ENCODE data around the gene PCMT1.
"Not testable (repeated sequence)": the region's sequence is repeated elsewhere in the genome, so short reads cannot be mapped to it uniquely, and the experiment has no call there.

The PCMT1 gene

GRCh38 chr6:149751239-149751638 lies 1.7 kb downstream of the PCMT1 start:
- DNase-seq = no peak

GRCh38 chr6:149751920-149752319 lies 2.4 kb downstream of the PCMT1 start:
- not testable (repeated sequence) for DNase-seq

- DNase-seq = no peak
Observed at GRCh38 chr6:149752600-149753373, 3.2 kb downstream of the PCMT1 start.

- not testable (repeated sequence) for DNase-seq
Observed at GRCh38 chr6:149753374-149753637, 3.8 kb downstream of the PCMT1 start.

GRCh38 chr6:149754548-149754947 lies 5.0 kb downstream of the PCMT1 start:
- peak; percentile 71 for DNase-seq

GRCh38 chr6:149755300-149756260 lies 6.0 kb downstream of the PCMT1 start:
- peak; percentile 7 for DNase-seq

- no peak for DNase-seq
Observed at GRCh38 chr6:149756261-149756636, 6.7 kb downstream of the PCMT1 start.

- no peak for DNase-seq
Observed at GRCh38 chr6:149761438-149761837, 11.9 kb downstream of the PCMT1 start.

- DNase-seq = no peak
Observed at GRCh38 chr6:149763866-149764265, 14.3 kb downstream of the PCMT1 start.

- no peak for DNase-seq
Observed at GRCh38 chr6:149766156-149766769, 16.7 kb downstream of the PCMT1 start.

- DNase-seq = no peak
Observed at GRCh38 chr6:149769676-149770075, 20.1 kb downstream of the PCMT1 start.

- no peak for DNase-seq
Observed at GRCh38 chr6:149771185-149771584, 21.6 kb downstream of the PCMT1 start.

- DNase-seq = no peak
Observed at GRCh38 chr6:149771925-149772324, 22.4 kb downstream of the PCMT1 start.

GRCh38 chr6:149777624-149778023 lies 28.1 kb downstream of the PCMT1 start:
- DNase-seq = no peak

GRCh38 chr6:149779644-149779963 lies 30.1 kb downstream of the PCMT1 start:
- DNase-seq = no peak

GRCh38 chr6:149781715-149782114 lies 32.2 kb downstream of the PCMT1 start:
- no peak for DNase-seq

GRCh38 chr6:149782337-149782736 lies 32.8 kb downstream of the PCMT1 start:
- DNase-seq = peak; percentile 4

GRCh38 chr6:149783551-149783950 lies 34.0 kb downstream of the PCMT1 start:
- DNase-seq = no peak

GRCh38 chr6:149806127-149806526 lies 56.6 kb downstream of the PCMT1 start:
- DNase-seq = no peak

GRCh38 chr6:149809798-149810197 lies 60.3 kb downstream of the PCMT1 start:
- no peak for DNase-seq

GRCh38 chr6:149813351-149813750 lies 63.8 kb downstream of the PCMT1 start:
- no peak for DNase-seq

- DNase-seq = no peak
Observed at GRCh38 chr6:149815788-149816187, 66.2 kb downstream of the PCMT1 start.

GRCh38 chr6:149820506-149820905 lies 71.0 kb downstream of the PCMT1 start:
- peak; percentile 5 for DNase-seq

GRCh38 chr6:149821492-149821891 lies 72.0 kb downstream of the PCMT1 start:
- no peak for DNase-seq

Data from DMS53 (cell line).